ENCODE data around the gene ALDH3B2. TPM values are rescaled to one million over a fixed set of nuclear protein-coding genes. Genes with fewer than 3 reads are reported as not detected.

Gene ALDH3B2
- total and polyA plus RNA-seq, 2 donors, result 0.57 to 11.1 TPM

DNA sequence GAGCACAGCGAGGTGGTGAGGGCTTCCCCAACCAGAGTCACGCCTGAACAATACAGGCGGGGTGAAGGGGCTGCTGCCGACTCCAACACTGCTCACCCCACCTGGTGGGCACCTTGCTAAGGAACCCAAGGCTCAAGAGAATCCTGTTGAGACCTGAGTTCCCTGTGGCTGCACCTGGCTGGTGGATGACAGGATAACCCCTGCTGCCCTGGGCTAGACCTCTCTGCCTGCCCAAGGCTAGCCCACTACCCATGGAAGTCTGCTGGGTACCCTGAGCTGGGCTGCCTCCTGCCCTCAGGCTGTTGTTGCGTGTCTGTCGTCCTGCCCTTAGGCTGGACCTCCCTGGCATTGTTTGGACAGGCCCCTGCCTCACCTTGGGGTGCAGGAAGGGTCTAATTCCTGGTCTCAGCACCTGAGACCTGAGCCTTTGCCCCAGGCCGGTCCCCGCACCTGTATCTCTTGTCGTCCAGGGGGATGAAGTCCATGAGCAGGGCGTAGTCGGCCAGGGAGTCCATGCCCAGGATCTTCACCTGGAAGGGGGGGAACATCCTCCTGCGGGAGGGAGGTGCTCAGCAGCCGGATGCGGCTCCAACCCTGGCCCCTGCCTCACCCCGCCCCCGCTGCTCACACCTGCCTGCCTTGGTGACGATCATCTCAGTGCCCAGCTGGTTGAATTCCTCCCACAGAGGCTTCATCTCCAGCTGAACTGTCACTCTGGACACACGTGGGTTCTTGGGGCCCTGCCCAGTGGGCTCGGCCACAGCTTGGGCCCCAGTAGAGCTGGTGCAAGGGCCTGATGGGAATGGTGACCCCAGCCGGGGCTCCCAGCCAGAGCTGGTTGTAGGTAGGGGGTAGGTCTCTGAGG lies 39.8 kb downstream of the ALDH3B2 start:
- no peak overlapping the region for H3K27ac ChIP-seq (ENCODE audit: low read depth in 1 of 2, low read length in 1 of 2)
- peaks cover 0 to 4% of the 10 kb centered on the region in 2 donors for H3K9me3 ChIP-seq (ENCODE audit: control insufficient read depth in 2 of 2, insufficient read depth in 1 of 2, low read length in 1 of 2)
- no peak overlapping the region for H3K4me3 ChIP-seq (ENCODE audit: low read length in 2 of 2)
- H3K27me3 ChIP-seq (ENCODE audit: control insufficient read depth in 2 of 2, insufficient read depth in 1 of 2, low read length in 1 of 2), result peaks cover 0 to 2% of the 10 kb centered on the region in 2 donors
- DNase-seq (ENCODE audit: low read depth in 6 of 9, low spot score in 9 of 9), result no peak
- WGBS, result 94% methylated on average over 20 of the region's 20 CpGs
- no peaks in the 10 kb centered on the region for H3K36me3 ChIP-seq (ENCODE audit: control insufficient read depth in 2 of 2, insufficient read depth in 2 of 2, low read length in 1 of 2)
- peaks cover 7 to 10% of the 10 kb centered on the region in 2 donors for H3K4me1 ChIP-seq (ENCODE audit: control insufficient read depth in 2 of 2, insufficient read depth in 2 of 2, low read length in 2 of 2)

GRCh38 chr11:67633758-67634365 lies 40.6 kb downstream of the ALDH3B2 start:
- Histone ChIP-seq H3K27me3 (ENCODE audit: control insufficient read depth in 2 of 2, insufficient read depth in 1 of 2, low read length in 1 of 2) (no peaks in the 10 kb centered on the region), H3K4me1 (ENCODE audit: control insufficient read depth in 2 of 2, insufficient read depth in 2 of 2, low read length in 2 of 2) (peaks cover 7 to 18% of the 10 kb centered on the region in 2 donors), H3K36me3 (ENCODE audit: control insufficient read depth in 2 of 2, insufficient read depth in 2 of 2, low read length in 1 of 2) (no peaks in the 10 kb centered on the region), H3K4me3 (ENCODE audit: low read length in 2 of 2) (no peak overlapping the region), H3K9me3 (ENCODE audit: control insufficient read depth in 2 of 2, insufficient read depth in 1 of 2, low read length in 1 of 2) (peaks cover 0 to 4% of the 10 kb centered on the region in 2 donors), H3K27ac (ENCODE audit: low read depth in 1 of 2, low read length in 1 of 2) (no peak overlapping the region)
- WGBS, result 90% methylated on average over 22 of the region's 22 CpGs
- DNase-seq (ENCODE audit: low read depth in 6 of 9, low spot score in 9 of 9), result no peak

DNA sequence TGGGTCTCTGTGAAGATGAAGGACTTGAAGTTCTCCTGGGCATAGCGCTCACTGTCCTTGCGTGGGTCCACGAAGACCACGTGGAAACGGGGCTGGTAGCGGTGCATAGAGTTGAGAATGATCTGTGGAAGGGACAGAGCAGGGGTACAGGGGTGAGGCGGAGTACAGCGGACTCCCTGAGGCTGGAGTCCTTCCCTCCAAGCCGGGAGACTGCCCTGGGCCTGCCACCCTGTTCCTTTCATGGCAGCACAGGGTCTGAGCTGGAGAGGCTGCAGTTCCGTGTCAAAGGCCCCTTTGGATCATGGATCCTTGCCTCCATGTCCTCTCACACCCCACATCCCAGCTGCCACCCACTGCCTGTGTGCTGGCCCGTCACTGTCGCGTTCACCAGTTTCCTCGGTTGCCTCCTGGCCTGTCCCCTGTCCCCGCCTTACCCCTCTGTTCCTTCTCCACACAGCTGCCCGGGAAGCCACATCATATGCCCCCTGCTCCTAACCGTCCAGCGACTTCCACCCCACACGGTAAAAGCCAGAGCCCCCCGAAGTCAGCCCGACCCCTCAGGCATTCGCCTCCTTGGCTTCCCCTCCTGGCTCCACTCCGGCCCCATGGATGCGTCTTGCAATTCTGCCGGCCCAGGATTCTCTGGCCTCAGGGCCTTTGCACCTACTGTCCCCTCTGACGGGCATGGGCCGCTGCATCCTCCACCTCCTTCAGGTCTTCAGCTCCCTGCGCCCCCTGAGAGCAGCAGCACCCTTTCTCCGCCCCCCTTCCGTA lies 41.3 kb downstream of the ALDH3B2 start:
- no peak for DNase-seq (ENCODE audit: low read depth in 6 of 9, low spot score in 9 of 9)
- no peaks in the 10 kb centered on the region for H3K36me3 ChIP-seq (ENCODE audit: control insufficient read depth in 2 of 2, insufficient read depth in 2 of 2, low read length in 1 of 2)
- no peak overlapping the region for H3K4me3 ChIP-seq (ENCODE audit: low read length in 2 of 2)
- WGBS, result 98% methylated on average over 30 of the region's 30 CpGs
- H3K4me1 ChIP-seq (ENCODE audit: control insufficient read depth in 2 of 2, insufficient read depth in 2 of 2, low read length in 2 of 2), result peaks cover 7 to 20% of the 10 kb centered on the region in 2 donors
- H3K27me3 ChIP-seq (ENCODE audit: control insufficient read depth in 2 of 2, insufficient read depth in 1 of 2, low read length in 1 of 2), result no peaks in the 10 kb centered on the region
- no peak overlapping the region for H3K27ac ChIP-seq (ENCODE audit: low read depth in 1 of 2, low read length in 1 of 2)
- peaks cover 0 to 4% of the 10 kb centered on the region in 2 donors for H3K9me3 ChIP-seq (ENCODE audit: control insufficient read depth in 2 of 2, insufficient read depth in 1 of 2, low read length in 1 of 2)

DNA sequence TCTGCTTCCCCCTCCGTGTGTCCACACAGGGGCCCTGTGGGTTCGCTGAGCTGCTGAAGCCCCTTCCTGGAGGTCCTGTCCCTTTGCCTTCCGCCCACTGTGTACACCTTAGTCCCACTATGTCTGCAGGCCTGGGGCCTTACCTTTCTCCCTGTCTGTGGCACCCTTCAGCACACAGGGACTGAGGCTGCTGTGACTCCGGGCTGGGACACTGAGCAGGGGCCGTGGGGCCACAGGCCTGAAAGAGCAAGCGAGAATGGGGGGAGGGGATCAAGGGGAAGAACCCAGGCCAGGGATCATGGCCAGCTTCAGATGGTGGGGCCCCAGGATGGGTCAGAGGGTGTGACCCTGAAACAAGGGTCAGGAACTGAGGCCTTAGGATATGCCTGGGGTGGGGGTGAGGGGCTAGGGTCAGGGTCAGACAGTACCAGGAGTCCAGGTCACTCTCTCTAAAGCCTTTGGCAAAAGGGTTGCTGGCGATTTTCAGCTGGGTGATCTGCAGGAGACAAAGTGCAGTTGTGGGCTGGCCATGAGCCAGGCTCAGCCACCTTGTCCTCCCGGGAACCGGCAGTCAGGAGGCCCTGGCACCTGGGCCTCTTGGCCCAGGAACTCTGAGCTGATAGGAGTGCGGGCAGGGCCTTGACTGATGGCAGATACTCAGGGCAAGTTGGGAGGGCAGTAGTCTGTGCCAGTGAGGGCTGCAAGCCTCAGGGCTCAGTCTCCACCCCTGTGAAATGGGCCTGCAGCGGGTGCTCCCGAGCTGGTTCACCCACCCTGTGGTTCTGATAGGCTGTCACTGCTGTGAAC lies 42.0 kb downstream of the ALDH3B2 start:
- Histone ChIP-seq H3K4me1 (ENCODE audit: control insufficient read depth in 2 of 2, insufficient read depth in 2 of 2, low read length in 2 of 2) (peaks cover 7 to 20% of the 10 kb centered on the region in 2 donors), H3K9me3 (ENCODE audit: control insufficient read depth in 2 of 2, insufficient read depth in 1 of 2, low read length in 1 of 2) (peaks cover 0 to 4% of the 10 kb centered on the region in 2 donors), H3K4me3 (ENCODE audit: low read length in 2 of 2) (no peak overlapping the region), H3K36me3 (ENCODE audit: control insufficient read depth in 2 of 2, insufficient read depth in 2 of 2, low read length in 1 of 2) (no peaks in the 10 kb centered on the region), H3K27me3 (ENCODE audit: control insufficient read depth in 2 of 2, insufficient read depth in 1 of 2, low read length in 1 of 2) (no peaks in the 10 kb centered on the region), H3K27ac (ENCODE audit: low read depth in 1 of 2, low read length in 1 of 2) (no peak overlapping the region)
- WGBS, result 76% methylated on average over 12 of the region's 12 CpGs
- no peak for DNase-seq (ENCODE audit: low read depth in 6 of 9, low spot score in 9 of 9)

- H3K9me3 ChIP-seq (ENCODE audit: control insufficient read depth in 2 of 2, insufficient read depth in 1 of 2, low read length in 1 of 2), result peaks cover 0 to 4% of the 10 kb centered on the region in 2 donors
- no peaks in the 10 kb centered on the region for H3K27me3 ChIP-seq (ENCODE audit: control insufficient read depth in 2 of 2, insufficient read depth in 1 of 2, low read length in 1 of 2)
- H3K4me1 ChIP-seq (ENCODE audit: control insufficient read depth in 2 of 2, insufficient read depth in 2 of 2, low read length in 2 of 2), result peaks cover 7 to 20% of the 10 kb centered on the region in 2 donors
- no peaks in the 10 kb centered on the region for H3K36me3 ChIP-seq (ENCODE audit: control insufficient read depth in 2 of 2, insufficient read depth in 2 of 2, low read length in 1 of 2)
- H3K27ac ChIP-seq (ENCODE audit: low read depth in 1 of 2, low read length in 1 of 2), result no peak overlapping the region
- no peak for DNase-seq (ENCODE audit: low read depth in 6 of 9, low spot score in 9 of 9)
- 93% methylated on average over 2 of the region's 2 CpGs for WGBS
- H3K4me3 ChIP-seq (ENCODE audit: low read length in 2 of 2), result no peak overlapping the region
Observed at GRCh38 chr11:67631853-67632174, 42.6 kb downstream of the ALDH3B2 start.

DNA sequence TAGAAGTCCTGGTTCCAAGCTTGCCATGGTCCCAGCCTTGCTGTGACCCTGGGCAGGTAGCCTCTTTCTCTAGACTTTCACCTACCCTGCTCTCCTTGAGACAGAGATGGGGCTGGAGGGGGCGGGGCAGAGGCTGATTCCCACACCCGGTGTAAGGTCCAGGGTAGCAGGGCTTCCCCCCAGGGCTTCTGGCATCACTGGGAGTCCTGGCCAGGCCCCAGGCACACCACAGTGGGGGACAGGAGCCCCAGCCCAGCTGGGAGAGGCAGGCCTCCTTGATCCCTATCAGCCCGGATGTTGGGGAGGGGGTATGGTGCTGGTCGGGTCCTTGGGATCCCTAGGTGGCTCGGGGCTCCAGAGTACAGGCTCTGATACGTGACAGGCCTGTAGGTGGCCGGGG lies 43.0 kb downstream of the ALDH3B2 start:
- no peak for DNase-seq (ENCODE audit: low read depth in 6 of 9, low spot score in 9 of 9)
- no peaks in the 10 kb centered on the region for H3K36me3 ChIP-seq (ENCODE audit: control insufficient read depth in 2 of 2, insufficient read depth in 2 of 2, low read length in 1 of 2)
- peaks cover 0 to 4% of the 10 kb centered on the region in 2 donors for H3K9me3 ChIP-seq (ENCODE audit: control insufficient read depth in 2 of 2, insufficient read depth in 1 of 2, low read length in 1 of 2)
- H3K4me1 ChIP-seq (ENCODE audit: control insufficient read depth in 2 of 2, insufficient read depth in 2 of 2, low read length in 2 of 2), result peaks cover 7 to 20% of the 10 kb centered on the region in 2 donors
- no peak overlapping the region for H3K27ac ChIP-seq (ENCODE audit: low read depth in 1 of 2, low read length in 1 of 2)
- H3K27me3 ChIP-seq (ENCODE audit: control insufficient read depth in 2 of 2, insufficient read depth in 1 of 2, low read length in 1 of 2), result no peaks in the 10 kb centered on the region
- WGBS, result 84% methylated on average over 7 of the region's 7 CpGs
- no peak overlapping the region for H3K4me3 ChIP-seq (ENCODE audit: low read length in 2 of 2)

- Histone ChIP-seq H3K36me3 (ENCODE audit: control insufficient read depth in 2 of 2, insufficient read depth in 2 of 2, low read length in 1 of 2) (no peaks in the 10 kb centered on the region), H3K4me1 (ENCODE audit: control insufficient read depth in 2 of 2, insufficient read depth in 2 of 2, low read length in 2 of 2) (peaks cover 7 to 20% of the 10 kb centered on the region in 2 donors), H3K27me3 (ENCODE audit: control insufficient read depth in 2 of 2, insufficient read depth in 1 of 2, low read length in 1 of 2) (no peaks in the 10 kb centered on the region), H3K9me3 (ENCODE audit: control insufficient read depth in 2 of 2, insufficient read depth in 1 of 2, low read length in 1 of 2) (peaks cover 0 to 4% of the 10 kb centered on the region in 2 donors), H3K27ac (ENCODE audit: low read depth in 1 of 2, low read length in 1 of 2) (peak overlapping the region; percentile 48 to 83), H3K4me3 (ENCODE audit: low read length in 2 of 2) (peak overlapping the region; percentile 54 to 71)
- no peak for DNase-seq (ENCODE audit: low read depth in 6 of 9, low spot score in 9 of 9)
- WGBS, result 77% methylated on average over 16 of the region's 16 CpGs
Observed at GRCh38 chr11:67630943-67631331, 43.5 kb downstream of the ALDH3B2 start.

GRCh38 chr11:67630228-67630942 lies 44.0 kb downstream of the ALDH3B2 start:
- H3K4me3 ChIP-seq (ENCODE audit: low read length in 2 of 2), result peak overlapping the region; percentile 54 to 71
- H3K27me3 ChIP-seq (ENCODE audit: control insufficient read depth in 2 of 2, insufficient read depth in 1 of 2, low read length in 1 of 2), result no peaks in the 10 kb centered on the region
- peak overlapping the region; percentile 83 to 90 for H3K27ac ChIP-seq (ENCODE audit: low read depth in 1 of 2, low read length in 1 of 2)
- DNase-seq (ENCODE audit: low read depth in 6 of 9, low spot score in 9 of 9), result peak in 6 of 9 donors; percentile 75 to 93 (median 85)
- H3K4me1 ChIP-seq (ENCODE audit: control insufficient read depth in 2 of 2, insufficient read depth in 2 of 2, low read length in 2 of 2), result peaks cover 7 to 20% of the 10 kb centered on the region in 2 donors
- H3K9me3 ChIP-seq (ENCODE audit: control insufficient read depth in 2 of 2, insufficient read depth in 1 of 2, low read length in 1 of 2), result peaks cover 0 to 4% of the 10 kb centered on the region in 2 donors
- H3K36me3 ChIP-seq (ENCODE audit: control insufficient read depth in 2 of 2, insufficient read depth in 2 of 2, low read length in 1 of 2), result no peaks in the 10 kb centered on the region
- 2% methylated on average over 70 of the region's 70 CpGs for WGBS
